GM18505 (cell line): ENCODE measurements around the gene TBC1D4.
"Not testable (repeated sequence)": the region's sequence is repeated elsewhere in the genome, so short reads cannot be mapped to it uniquely, and the experiment has no call there.

Source experiments
- ATAC-seq: cut with Tn5 transposase; IDR thresholded peaks from one replicate; pipeline ENCODE4 v1.9.1; 2021; ENCODE audit not compliant: unreplicated experiment
- POLR2A ChIP-seq: IDR thresholded peaks from 4 replicates; pipeline ENCODE4 v1.6.1; 2011; ENCODE audit warnings: borderline replicate concordance; ENCODE audit not compliant: insufficient read depth, insufficient read length; ENCODE audit errors: extremely low read depth

Gene TBC1D4

DNA sequence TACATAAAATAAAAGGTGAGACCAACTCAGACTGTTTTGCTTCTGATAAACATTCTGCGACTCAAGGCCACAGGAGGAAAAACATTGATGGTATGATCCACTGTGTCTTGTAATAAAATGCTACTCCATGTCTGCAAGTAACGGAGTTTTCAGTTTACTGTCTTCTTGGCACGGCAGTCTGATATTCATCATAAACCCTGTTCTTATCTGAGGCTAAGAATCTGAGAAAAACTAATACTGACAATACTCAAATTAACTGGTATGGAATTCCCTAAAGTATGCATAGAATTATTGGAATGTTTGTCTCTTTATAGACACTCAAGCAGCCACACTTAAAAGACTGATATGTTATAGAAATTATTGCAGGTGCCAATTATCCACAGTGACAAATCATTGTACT is 125.5 kb downstream of the TBC1D4 start:
- no peak for TF ChIP-seq POLR2A
- no peak for ATAC-seq

DNA sequence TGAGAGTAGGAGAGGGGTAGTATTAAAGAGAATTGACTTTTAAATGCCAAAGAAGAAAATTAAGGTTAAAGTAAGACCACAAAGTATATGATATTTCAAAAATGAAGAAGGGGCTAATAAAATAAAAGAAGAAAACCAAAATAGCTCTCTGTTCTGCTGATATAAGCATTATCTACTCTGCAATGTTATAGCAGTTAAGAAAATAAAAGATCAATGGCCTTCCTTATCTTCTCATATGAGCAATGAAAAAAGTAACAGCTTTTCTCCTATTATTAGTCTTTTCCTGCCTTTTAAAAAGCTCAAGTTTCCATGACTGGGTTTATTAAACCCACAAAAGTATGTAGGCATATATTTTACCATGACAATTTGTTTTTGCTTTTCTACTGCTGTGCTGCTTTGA is 126.4 kb downstream of the TBC1D4 start:
- ATAC-seq: no peak
- TF ChIP-seq POLR2A: no peak

DNA sequence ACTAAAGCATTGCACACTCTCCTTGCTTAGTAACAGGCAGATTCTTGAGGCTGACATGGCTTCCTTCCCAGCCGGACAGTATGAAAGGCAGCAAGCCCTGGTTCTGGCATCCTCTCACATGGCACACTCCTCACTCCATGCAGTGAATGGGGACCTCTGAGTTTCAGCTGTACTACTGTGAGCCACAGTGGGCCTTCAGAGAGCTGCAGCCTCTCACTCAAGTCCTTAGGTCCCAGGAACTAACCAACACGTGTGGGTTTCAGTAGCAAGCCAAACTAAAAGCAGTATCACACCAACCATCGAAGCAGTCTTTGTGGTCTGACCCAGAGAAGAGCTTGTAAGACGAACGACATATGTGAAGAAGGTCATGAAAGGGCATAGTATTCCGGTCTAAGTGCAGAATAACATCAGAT is 128.2 kb downstream of the TBC1D4 start:
- no peak for TF ChIP-seq POLR2A
- no peak for ATAC-seq

DNA sequence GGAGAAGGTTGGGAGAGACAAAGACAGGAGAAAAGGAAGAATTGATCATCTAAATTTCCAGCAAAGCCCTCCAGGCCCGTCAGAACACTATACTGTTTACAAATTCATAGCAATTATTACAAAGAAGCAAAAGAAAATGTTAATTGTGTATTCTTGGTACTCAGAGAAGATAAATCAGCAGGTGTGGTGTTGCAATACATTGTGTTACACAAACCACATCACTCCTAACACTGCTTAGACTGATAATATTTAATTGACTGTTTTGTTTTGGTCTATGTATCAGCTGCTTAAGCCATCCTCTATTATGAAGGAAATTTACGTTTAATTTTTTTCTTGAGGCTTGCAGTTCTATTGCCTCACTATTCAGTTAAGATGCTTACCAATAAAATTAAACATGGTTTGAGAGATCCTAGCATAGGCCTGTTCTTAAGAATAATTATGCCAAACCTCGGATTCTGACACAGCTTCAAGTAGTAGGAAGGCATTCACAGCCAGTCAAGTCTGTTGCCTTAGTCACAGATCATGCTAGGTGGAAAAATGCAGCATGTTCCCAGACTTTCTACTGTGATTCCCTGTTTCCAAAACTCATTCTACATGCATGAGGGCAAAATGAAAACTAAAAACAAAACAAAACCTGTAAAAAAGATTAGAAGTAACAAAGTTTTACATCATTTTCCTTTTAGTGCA is 129.2 kb downstream of the TBC1D4 start:
- TF ChIP-seq POLR2A: no peak
- no peak for ATAC-seq

DNA sequence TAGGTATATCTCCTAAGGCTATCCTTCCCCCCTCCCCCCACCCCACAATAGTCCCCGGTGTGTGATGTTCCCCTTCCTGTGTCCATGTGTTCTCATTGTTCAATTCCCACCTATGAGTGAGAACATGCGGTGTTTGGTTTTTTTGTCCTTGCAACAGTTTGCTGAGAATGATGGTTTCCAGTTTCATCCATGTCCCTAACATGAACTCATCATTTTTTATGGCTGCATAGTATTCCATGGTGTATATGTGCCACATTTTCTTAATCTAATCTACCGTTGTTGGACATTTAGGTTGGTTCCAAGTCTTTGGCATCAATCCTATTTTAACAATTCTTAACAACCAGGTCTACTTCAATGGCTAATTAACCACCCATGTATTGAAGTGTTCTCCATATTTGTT is 130.4 kb downstream of the TBC1D4 start:
- ATAC-seq: not testable (repeated sequence)

DNA sequence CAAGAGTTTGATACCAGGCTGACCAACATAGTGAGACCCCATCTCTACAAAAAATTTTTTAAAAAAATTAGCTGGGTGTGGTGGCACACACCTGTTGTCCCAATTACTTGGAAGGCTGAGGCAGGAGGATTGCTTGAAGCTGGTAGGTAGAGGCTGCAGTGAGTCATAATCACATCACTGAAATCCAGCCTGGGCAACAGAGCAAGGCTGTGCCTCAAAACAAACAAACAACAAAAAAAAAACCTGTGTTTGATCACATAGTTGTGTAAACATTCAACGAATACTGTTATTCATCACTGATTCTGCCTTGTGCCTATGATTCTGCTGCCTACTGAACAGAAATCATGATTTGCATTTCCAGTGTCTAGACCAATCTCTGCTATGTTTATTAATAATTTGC is 134.0 kb downstream of the TBC1D4 start:
- TF ChIP-seq POLR2A: no peak
- ATAC-seq: no peak

DNA sequence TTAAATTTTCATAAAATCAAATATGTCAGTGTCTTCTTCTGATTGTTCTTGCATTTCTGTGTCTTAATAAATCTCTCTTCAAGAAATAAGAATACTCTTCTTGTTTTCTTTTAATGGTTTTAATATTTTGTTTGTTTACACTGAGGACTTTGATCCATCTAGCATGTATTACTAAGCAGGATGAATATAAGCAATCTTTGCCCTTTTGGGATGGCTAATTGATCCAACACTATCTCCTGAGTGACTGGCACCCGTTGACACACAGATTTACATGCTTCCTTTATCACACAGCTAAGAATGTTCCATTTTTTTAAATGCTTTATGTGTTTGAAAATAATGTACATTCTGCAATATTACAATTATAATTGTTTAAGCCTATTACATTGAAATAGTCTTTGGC is 134.5 kb downstream of the TBC1D4 start:
- ATAC-seq: no peak
- no peak for TF ChIP-seq POLR2A

DNA sequence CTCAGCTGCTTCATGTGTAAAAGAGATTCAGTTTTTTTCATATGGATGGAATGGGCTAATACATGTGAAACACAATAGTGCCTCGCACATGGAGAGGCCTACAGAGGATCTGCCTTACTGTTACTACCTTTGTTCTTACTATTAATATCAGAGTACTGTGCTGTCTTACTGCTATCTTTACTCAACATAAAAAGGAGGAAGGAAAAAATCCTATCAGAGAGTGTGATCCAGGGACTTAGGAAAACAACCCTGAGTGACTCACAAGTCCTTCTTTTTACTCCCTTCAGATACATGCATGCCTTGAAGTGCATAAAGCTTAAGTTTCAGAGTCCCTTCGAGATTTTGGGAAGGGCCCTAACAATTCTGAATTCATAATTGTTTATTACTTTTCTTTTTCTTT is 136.8 kb downstream of the TBC1D4 start:
- TF ChIP-seq POLR2A: no peak
- ATAC-seq: no peak

DNA sequence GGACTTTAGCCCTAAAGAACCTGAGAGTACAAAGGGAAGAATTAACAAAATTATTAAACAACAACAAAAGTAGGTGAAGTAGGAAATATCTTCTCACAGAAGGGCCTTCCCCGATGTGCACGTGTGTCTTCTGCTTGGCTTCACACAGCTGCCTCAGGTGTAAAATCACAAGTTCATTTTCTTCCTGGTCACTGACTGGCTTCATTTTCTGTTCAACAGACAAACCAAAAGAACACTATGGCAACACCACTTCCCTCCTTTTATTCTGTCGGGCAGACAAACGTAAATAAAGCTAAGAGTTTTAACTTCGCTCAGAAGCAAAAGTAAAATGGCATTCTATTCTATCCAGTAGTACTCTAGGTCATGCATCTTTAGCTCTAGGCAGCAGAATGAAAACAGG is 140.9 kb downstream of the TBC1D4 start:
- TF ChIP-seq POLR2A: no peak
- ATAC-seq: peak; percentile 93

DNA sequence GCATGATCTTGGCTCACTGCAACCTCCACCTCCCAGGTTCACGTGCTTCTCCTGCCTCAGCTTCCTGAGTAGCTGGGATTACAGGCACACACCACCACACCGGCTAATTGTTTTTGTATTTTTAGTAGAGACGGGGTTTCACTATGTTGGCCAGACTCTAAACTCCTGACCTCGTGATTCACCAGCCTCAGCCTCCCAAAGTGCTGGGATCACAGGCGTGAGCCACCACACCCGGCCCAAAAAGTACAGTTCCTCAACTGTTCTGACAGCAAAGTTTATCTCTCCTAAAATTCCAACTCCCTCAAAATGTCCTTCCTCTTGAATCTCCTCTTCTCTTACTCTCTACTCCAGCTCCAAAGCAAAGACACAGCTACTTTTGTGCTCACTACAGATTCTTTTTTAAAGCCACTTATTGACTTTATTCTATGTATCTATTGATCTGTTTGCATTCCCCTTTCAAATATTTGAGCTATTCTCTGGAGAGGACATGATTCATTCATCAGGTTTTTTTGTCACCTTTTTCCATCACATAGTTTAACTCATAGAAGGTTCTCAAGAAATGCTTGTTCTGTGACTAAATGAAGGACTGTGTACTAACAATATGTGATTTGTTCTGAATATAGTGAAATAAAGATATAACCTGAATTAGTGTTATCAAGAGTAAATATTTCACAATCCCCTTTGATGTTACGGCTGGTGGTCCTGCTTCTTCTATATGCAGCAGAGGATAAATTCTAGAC is 142.2 kb downstream of the TBC1D4 start:
- no peak for TF ChIP-seq POLR2A

DNA sequence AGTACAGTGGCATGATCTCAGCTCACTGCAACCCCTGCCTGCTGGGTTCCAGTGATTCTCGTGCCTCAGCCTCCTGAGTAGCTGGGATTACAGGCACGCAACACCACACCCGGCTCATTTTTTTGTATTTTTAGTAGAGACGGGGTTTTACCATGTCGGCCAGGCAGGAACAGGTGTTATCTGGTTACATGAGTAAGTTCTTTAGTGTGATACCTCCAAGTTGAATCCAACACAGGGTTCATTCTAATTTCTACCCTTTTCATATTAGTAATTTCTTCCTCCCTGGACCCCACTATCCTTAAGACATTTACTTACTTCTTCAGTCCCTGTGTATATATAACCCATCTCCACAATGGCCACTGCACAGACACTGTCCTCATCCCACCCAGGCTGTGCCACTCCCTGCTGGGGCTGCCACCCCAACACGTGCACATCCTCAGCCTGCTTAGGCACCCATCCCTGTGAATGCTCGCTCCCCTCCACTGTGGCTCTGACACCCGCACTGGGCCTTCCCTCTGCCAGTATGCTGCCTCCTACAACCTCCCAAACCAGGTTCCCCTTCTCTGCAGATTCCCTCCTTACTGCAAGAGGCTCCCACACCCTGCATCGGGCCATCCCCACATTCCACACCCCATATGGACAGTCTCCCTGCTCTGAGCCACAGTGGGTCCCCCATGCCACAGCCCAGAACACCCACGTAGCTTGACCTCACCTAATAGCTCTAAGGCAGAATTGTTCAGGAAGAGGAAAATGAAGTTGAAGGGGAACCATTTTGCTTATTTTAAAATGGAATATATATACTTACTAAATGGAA is 147.1 kb downstream of the TBC1D4 start:
- no peak for ATAC-seq
- no peak for TF ChIP-seq POLR2A

More for the DNA sequence above, 142.2 kb downstream of the TBC1D4 start:
- ATAC-seq: no peak

DNA sequence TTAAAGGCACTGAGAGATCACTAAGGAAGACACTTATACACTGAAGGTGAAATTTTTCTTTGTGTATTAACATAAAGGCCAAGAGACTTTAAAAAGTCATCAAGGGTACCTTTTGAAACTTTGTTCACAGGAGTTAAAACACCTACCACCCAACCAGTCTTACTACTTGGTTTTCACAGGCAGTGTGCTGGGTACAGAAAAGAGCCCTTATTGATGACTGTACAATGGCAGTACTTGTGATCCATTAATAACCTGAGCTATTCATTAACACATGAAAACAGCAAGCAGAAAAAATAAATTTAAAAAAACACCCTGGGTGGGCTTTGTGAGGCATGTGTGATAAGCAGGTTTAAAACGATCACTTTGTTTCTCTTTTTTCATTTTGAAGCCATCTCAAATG is 148.9 kb downstream of the TBC1D4 start:
- TF ChIP-seq POLR2A: no peak
- no peak for ATAC-seq

DNA sequence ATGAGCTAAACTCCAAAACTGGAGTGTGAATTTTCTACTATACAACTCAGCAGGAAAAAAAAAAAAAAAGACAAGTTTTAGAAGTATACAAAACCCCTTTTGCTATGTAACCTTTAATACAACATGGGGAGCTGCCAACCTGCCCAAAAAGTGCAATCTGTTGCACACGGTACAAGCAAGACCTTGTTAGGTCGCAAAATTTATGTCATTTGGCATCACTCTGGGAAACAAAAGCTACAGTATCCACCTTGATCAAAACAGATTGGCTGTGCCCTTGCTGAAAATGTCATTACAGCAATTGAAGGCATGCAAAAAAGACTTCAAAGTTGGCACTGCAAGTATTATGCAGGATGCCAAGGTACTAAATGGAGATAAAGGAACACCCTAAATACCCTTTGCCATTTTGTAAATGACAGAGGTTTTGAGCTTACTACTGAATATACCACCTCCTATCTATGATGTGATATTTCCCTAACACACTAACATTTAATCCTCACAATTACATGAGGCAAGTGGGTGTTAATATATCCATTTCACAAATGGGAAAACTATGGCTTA is 150.1 kb downstream of the TBC1D4 start:
- no peak for ATAC-seq
- TF ChIP-seq POLR2A: no peak

DNA sequence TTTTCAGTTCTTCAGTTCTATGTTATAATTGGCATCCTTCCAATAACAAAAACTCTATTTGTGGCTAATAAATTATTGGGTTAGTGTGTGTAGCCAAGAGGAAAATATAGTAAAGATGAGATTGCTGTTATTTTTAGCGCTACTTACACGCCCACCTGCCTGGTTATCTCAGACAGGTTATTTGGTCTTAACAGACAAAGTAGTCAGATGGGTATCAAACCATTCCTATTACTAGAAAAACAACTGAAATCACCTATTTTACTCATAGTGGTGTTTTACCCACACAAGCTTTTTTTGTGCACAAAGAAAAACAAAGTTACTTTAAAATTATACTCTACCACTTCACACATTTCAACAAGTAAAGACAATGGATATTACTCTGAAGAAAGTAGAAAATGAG is 151.2 kb downstream of the TBC1D4 start:
- ATAC-seq: no peak
- no peak for TF ChIP-seq POLR2A

DNA sequence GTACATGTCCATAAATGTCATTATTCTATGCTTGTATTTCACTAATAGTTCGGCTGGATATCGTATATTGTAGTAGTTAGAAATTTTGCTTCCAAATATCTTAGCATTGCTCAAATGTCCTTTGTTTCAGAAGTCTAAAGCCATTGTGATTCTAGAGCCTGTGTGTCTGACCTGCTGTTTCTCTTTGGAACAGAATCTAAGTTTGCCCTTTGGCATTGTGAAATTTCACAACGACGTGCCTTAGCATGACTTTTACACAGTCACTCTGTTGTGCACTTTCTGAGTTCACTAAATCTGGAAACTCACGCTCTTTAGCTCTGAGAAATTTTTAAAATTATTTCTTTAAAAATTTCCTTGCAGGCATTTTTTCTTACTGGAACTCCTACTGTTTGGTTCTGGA is 152.2 kb downstream of the TBC1D4 start:
- no peak for TF ChIP-seq POLR2A
- ATAC-seq: no peak
